HEK293T (cell line): ENCODE results near the gene FHIT.

Experiments
- CTBP1 ChIP-seq: fragments of 450-650 bp; IDR thresholded peaks from 2 replicates; pipeline ENCODE4 v1.6.1; 2016; ENCODE audit warnings: borderline replicate concordance
- LEF1 ChIP-seq: fragments of 450-650 bp; IDR thresholded peaks from 2 replicates; pipeline ENCODE4 v1.6.1; 2017; ENCODE audit warnings: mild to moderate bottlenecking, borderline replicate concordance

DNA sequence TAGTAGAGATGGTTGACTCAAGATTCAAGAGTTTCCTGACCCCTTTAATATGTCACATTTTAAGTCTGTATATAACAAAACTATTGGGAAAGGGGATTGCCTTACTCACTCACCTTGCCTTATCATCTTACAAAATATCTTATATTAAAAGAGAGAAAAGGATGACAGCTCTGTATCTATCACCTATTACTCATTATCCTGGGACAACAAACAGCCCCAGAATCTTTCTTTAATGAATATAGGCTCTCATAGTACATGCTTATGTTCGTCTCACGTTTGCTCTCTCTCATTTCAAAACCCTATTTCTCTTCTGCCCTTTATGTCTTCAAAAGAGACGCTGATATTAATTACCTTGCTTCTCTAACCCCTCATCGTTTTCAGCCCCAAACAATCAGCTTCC lies 1178.0 kb downstream of the FHIT start:
- TF ChIP-seq LEF1 = no peak
- no peak for TF ChIP-seq CTBP1
